ENCODE results near the gene FGL2.

DNA sequence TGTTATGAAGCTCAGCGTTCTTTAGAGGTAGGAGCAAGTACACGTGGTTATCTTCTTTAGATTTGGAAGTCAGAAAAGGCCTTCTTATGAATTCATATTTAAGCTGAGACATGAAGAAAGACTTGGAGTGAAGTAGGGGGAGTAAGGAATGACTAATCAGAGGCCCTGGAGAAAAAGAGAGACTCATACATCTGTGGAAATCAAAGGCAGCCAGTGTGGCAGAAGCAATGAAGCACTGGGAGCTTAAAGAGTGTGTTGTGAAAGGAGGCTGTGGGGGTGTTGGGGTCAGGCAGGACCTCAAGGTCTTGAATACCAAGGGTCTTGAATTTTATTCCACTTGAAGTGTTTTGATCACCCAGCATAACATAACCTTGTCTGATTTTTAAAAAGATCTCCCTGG lies 35.7 kb upstream of the FGL2 start:
- TF ChIP-seq CTCF (IDR thresholded peaks at IDR 0.05) (no peak), POLR2A (IDR thresholded peaks at IDR 0.05) (no peak)
